ENCODE data around the gene SKAP1. TPM values are rescaled to one million over a fixed set of nuclear protein-coding genes. Genes with fewer than 3 reads are reported as not detected.
A peak's percentile ranks its signal among the peaks of the same experiment; 100 is the strongest.

The SKAP1 gene
- total RNA-seq, 2 experiments from 2014 or later, result 1.2 TPM; not detected in 1

DNA sequence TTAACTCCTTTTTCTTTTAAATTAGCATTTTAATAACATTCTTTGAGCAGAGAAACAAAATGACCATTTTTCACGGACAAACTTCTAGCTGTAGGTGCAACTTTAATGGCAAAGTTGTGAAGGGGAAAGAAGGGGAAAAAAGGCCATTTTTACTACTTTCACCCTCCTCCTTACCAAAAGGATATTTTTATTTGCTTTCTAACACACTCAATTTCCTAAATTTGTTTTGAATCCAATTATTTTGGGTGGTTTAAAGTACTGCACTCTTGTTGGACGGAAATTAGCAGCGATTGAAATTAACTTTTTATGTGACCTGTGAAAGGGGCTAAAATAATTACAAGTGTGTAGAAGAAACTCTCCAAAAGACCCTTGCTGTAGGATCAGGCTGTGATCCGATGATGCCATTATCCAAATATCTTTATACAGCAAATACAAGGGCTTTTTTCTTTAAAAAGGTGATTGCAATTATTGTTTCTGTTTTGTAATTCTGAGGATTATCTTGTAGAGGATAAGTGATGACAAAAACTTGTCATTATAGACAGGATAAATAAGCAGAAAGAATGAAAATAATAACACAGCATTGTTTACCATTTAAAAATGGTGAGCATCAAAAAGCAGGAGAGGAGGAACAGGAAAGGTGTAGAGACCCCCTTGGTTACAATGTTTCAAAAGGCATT lies 280.1 kb downstream of the SKAP1 start:
- no TSS peak for BruUV-seq (replicated peaks)
- H3K36me3 ChIP-seq (ENCODE audit: insufficient read depth, low read length), result no peaks in the 10 kb centered on the region
- H4K20me1 ChIP-seq (ENCODE audit: insufficient read depth, low read length), result no peaks in the 10 kb centered on the region
- TF ChIP-seq EZH2phosphoT487 (IDR thresholded peaks at IDR 0.05; ENCODE audit: borderline replicate concordance, low read depth, low read length), result no peak
- TF ChIP-seq, protein P1, sequence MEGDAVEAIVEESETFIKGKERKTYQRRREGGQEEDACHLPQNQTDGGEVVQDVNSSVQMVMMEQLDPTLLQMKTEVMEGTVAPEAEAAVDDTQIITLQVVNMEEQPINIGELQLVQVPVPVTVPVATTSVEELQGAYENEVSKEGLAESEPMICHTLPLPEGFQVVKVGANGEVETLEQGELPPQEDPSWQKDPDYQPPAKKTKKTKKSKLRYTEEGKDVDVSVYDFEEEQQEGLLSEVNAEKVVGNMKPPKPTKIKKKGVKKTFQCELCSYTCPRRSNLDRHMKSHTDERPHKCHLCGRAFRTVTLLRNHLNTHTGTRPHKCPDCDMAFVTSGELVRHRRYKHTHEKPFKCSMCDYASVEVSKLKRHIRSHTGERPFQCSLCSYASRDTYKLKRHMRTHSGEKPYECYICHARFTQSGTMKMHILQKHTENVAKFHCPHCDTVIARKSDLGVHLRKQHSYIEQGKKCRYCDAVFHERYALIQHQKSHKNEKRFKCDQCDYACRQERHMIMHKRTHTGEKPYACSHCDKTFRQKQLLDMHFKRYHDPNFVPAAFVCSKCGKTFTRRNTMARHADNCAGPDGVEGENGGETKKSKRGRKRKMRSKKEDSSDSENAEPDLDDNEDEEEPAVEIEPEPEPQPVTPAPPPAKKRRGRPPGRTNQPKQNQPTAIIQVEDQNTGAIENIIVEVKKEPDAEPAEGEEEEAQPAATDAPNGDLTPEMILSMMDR (conservative IDR thresholded peaks at IDR 0.05; ENCODE audit: low read length), result no peak
- no peak for DNase-seq (ENCODE audit: low spot score)
- H3K27ac ChIP-seq (ENCODE audit: low read depth, low read length, poor library complexity, severe bottlenecking), result no peak overlapping the region
- no peaks in the 10 kb centered on the region for H3K79me2 ChIP-seq (ENCODE audit: insufficient read depth, low read depth, low read length)
- no peaks in the 10 kb centered on the region for H3K9me3 ChIP-seq (ENCODE audit: low read length)
- no peak overlapping the region for H2AFZ ChIP-seq (ENCODE audit: low read length)
- no peaks in the 10 kb centered on the region for H3K9me2 ChIP-seq (ENCODE audit: insufficient read depth, low read length)
- H3K4me2 ChIP-seq (ENCODE audit: low read length), result no peak overlapping the region
- intact Hi-C loops (cut with micrococcal nuclease; ENCODE audit: unreplicated experiment), result no loop called here
- ChIA-PET POLR2A (interaction anchor here (1.2 kb wide), 1 partner anchor 9 kb away, joined by 4 read pairs; no protein-coding TSS in a partner anchor), CTCF (ENCODE audit: unreplicated experiment) (no interaction called here)
- no peaks in the 10 kb centered on the region for H3K4me1 ChIP-seq (ENCODE audit: insufficient read depth, low read length, poor library complexity, severe bottlenecking)
- H3K4me3 ChIP-seq (ENCODE audit: low read depth, low read length, poor library complexity, severe bottlenecking), result no peak overlapping the region

DNA sequence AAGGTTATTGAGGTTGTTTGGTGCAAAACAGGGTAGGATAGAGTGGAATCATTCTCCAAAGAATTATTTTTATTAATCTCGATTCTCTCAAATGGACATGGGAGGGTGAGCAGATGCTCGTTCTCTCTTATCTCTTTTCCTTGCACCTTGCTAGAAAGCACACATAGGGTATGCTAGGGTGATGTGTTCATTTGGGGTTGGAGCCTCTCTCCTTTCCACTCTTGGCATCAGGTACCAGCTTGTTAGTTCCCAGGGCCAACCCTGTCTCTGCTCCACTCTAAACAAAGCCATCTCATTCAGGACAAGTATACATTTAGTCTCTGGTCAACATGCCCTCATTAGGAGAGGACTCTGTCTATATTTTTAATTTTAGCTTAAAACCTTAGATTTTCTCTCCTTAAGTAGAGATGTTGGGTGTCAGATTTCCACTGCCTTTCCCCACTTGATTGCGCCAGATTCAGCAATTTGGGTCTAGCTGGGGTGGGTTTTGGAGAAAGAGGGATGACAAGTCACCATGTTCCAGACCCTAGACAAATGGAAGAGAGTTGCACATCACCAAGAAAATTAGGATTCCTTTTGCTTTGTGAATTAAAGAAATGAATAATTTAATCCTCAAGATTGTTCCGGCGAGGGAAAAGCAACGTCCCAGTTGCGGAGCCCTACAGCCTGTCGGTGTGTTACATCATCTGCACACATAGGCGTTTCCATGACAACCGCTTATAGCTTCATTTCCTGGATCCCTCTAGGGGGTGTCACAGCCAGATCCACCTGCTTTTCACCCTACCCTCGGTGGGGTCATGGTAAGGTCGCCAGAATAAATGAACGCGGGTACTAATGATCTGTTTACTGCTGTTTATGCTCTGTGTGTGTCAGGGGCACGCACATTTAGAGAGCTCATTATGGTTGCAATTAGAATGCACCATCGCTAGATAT lies 280.9 kb downstream of the SKAP1 start:
- BruUV-seq (replicated peaks), result no TSS peak
- no peaks in the 10 kb centered on the region for H3K36me3 ChIP-seq (ENCODE audit: insufficient read depth, low read length)
- TF ChIP-seq EZH2phosphoT487 (IDR thresholded peaks at IDR 0.05; ENCODE audit: borderline replicate concordance, low read depth, low read length), result no peak
- TF ChIP-seq, protein P1 (conservative IDR thresholded peaks at IDR 0.05; ENCODE audit: low read length), result no peak
- intact Hi-C loops (cut with micrococcal nuclease; ENCODE audit: unreplicated experiment), result no loop called here
- no peaks in the 10 kb centered on the region for H3K79me2 ChIP-seq (ENCODE audit: insufficient read depth, low read depth, low read length)
- H3K4me3 ChIP-seq (ENCODE audit: low read depth, low read length, poor library complexity, severe bottlenecking), result no peak overlapping the region
- H3K9me2 ChIP-seq (ENCODE audit: insufficient read depth, low read length), result no peaks in the 10 kb centered on the region
- POLR2A ChIA-PET, result interaction anchor here (1.2 kb wide), 1 partner anchor 10 kb away, joined by 4 read pairs; no protein-coding TSS in a partner anchor
- peak; percentile 8 for DNase-seq (ENCODE audit: low spot score)
- no peak overlapping the region for H2AFZ ChIP-seq (ENCODE audit: low read length)
- H3K27ac ChIP-seq (ENCODE audit: low read depth, low read length, poor library complexity, severe bottlenecking), result no peak overlapping the region
- no peaks in the 10 kb centered on the region for H4K20me1 ChIP-seq (ENCODE audit: insufficient read depth, low read length)
- no peaks in the 10 kb centered on the region for H3K4me1 ChIP-seq (ENCODE audit: insufficient read depth, low read length, poor library complexity, severe bottlenecking)
- H3K9me3 ChIP-seq (ENCODE audit: low read length), result no peaks in the 10 kb centered on the region
- CTCF ChIA-PET (ENCODE audit: unreplicated experiment), result no interaction called here
- H3K4me2 ChIP-seq (ENCODE audit: low read length), result no peak overlapping the region

Data from OCI-LY7 (cell line).